ENCODE data around the gene CD3D.

CD3D gene

GRCh38 chr11:118343248-118343647 lies 743 bp upstream of the CD3D start:
- Histone ChIP-seq H3K4me3 (ENCODE audit: low read depth in 1 of 2, low read length in 2 of 2) (peak overlapping the region; percentile 10 to 79), H3K4me2 (ENCODE audit: insufficient read depth, low read length) (peak overlapping the region; percentile 70), H3K36me3 (ENCODE audit: insufficient read depth, low read length) (peaks cover 70% of the 10 kb centered on the region), H3K79me2 (ENCODE audit: insufficient read depth, low read length) (peaks cover 100% of the 10 kb centered on the region), H3K27me3 (ENCODE audit: insufficient read depth, low read length, poor library complexity) (no peaks in the 10 kb centered on the region), H4K20me1 (ENCODE audit: insufficient read depth, low read length) (peaks cover 42% of the 10 kb centered on the region), H3K27ac (ENCODE audit: low read length) (peak overlapping the region; percentile 98), H3K9ac (ENCODE audit: low read depth, low read length) (peak overlapping the region; percentile 83), H3K4me1 (ENCODE audit: insufficient read depth, low read length) (peaks cover 70% of the 10 kb centered on the region), H3K9me3 (ENCODE audit: insufficient read depth, low read length, severe bottlenecking) (no peaks in the 10 kb centered on the region), H2AFZ (ENCODE audit: low read depth, low read length) (no peak overlapping the region)
- no peak for TF ChIP-seq EZH2 (IDR thresholded peaks at IDR 0.05; ENCODE audit: borderline replicate concordance, low read depth, low read length, severe bottlenecking)
- no peak for TF ChIP-seq CTCF (IDR thresholded peaks at IDR 0.05; ENCODE audit: borderline replicate concordance, extremely low read depth, low read length, poor library complexity, severe bottlenecking)
- DNase-seq: peak; percentile 48
- no peak for ATAC-seq (ENCODE audit: insufficient read depth, low read depth)

- Histone ChIP-seq H3K4me1 (ENCODE audit: insufficient read depth, low read length) (peaks cover 62% of the 10 kb centered on the region), H2AFZ (ENCODE audit: low read depth, low read length) (no peak overlapping the region), H3K27me3 (ENCODE audit: insufficient read depth, low read length, poor library complexity) (no peaks in the 10 kb centered on the region), H3K9ac (ENCODE audit: low read depth, low read length) (peak overlapping the region; percentile 83), H4K20me1 (ENCODE audit: insufficient read depth, low read length) (peaks cover 34% of the 10 kb centered on the region), H3K9me3 (ENCODE audit: insufficient read depth, low read length, severe bottlenecking) (no peaks in the 10 kb centered on the region), H3K4me2 (ENCODE audit: insufficient read depth, low read length) (peak overlapping the region; percentile 70), H3K36me3 (ENCODE audit: insufficient read depth, low read length) (peaks cover 65% of the 10 kb centered on the region), H3K27ac (ENCODE audit: low read length) (peak overlapping the region; percentile 98), H3K79me2 (ENCODE audit: insufficient read depth, low read length) (peaks cover 94% of the 10 kb centered on the region), H3K4me3 (ENCODE audit: low read depth in 1 of 2, low read length in 2 of 2) (peak overlapping the region; percentile 52 to 79)
- TF ChIP-seq EZH2 (IDR thresholded peaks at IDR 0.05; ENCODE audit: borderline replicate concordance, low read depth, low read length, severe bottlenecking) (no peak), CTCF (IDR thresholded peaks at IDR 0.05; ENCODE audit: borderline replicate concordance, extremely low read depth, low read length, poor library complexity, severe bottlenecking) (peak; percentile 16)
- ATAC-seq (ENCODE audit: insufficient read depth, low read depth) (no peak), DNase-seq (peak; percentile 50)
Measured at GRCh38 chr11:118341815-118342489, 553 bp downstream of the CD3D start.

- ATAC-seq (ENCODE audit: insufficient read depth, low read depth) (no peak), DNase-seq (peak; percentile 36)
- Histone ChIP-seq H3K36me3 (ENCODE audit: insufficient read depth, low read length) (peaks cover 62% of the 10 kb centered on the region), H2AFZ (ENCODE audit: low read depth, low read length) (no peak overlapping the region), H3K4me3 (ENCODE audit: low read depth in 1 of 2, low read length in 2 of 2) (peak overlapping the region; percentile 52 to 79), H3K9ac (ENCODE audit: low read depth, low read length) (peak overlapping the region; percentile 83), H3K27ac (ENCODE audit: low read length) (peak overlapping the region; percentile 98), H3K79me2 (ENCODE audit: insufficient read depth, low read length) (peaks cover 91% of the 10 kb centered on the region), H3K4me2 (ENCODE audit: insufficient read depth, low read length) (peak overlapping the region; percentile 70), H4K20me1 (ENCODE audit: insufficient read depth, low read length) (peaks cover 34% of the 10 kb centered on the region), H3K4me1 (ENCODE audit: insufficient read depth, low read length) (peaks cover 60% of the 10 kb centered on the region), H3K9me3 (ENCODE audit: insufficient read depth, low read length, severe bottlenecking) (no peaks in the 10 kb centered on the region), H3K27me3 (ENCODE audit: insufficient read depth, low read length, poor library complexity) (no peaks in the 10 kb centered on the region)
- TF ChIP-seq EZH2 (IDR thresholded peaks at IDR 0.05; ENCODE audit: borderline replicate concordance, low read depth, low read length, severe bottlenecking) (no peak), CTCF (IDR thresholded peaks at IDR 0.05; ENCODE audit: borderline replicate concordance, extremely low read depth, low read length, poor library complexity, severe bottlenecking) (no peak)
Measured at GRCh38 chr11:118341261-118341660, 1.2 kb downstream of the CD3D start.
